HepG2 (cell line): ENCODE measurements around the gene RESP18. TPM values are rescaled to one million over a fixed set of nuclear protein-coding genes. Genes with fewer than 3 reads are reported as not detected.

ENCODE experiments used
- ATAC-seq: fragments of 200-7000 bp; cut with Tn5 transposase; 3 replicates; pipeline ENCODE4 v1.9.1; 2020; ENCODE audit warnings: mild to moderate bottlenecking, moderate library complexity
- BruUV-seq: library from RNA; stranded (reverse); fragments of 400-500 nt; replicated peaks from 2 replicates; lab custom pipeline; 2021; lab: Mats Ljungman, UMichigan
- CTCF ChIA-PET: fragments of 300-600 bp; formaldehyde crosslinking; extraction: SDS; loops from one replicate; lab custom pipeline; 2021; ENCODE audit warnings: low total read pairs, inconsistent platforms, low intra/inter-chr PET ratio; lab: Yijun Ruan, JAX
- POLR2A ChIA-PET: fragments of 350-600 bp; sonication (Branson Sonifier 250); formaldehyde crosslinking; loops from one replicate; lab custom pipeline; 2020; ENCODE audit warnings: antibody characterized with exemption, inconsistent platforms; lab: Yijun Ruan, JAX
- DNase-seq: peaks from one replicate; pipeline ENCODE4 v3.0.0-alpha.2; 2015; ENCODE audit warnings: low spot score
- FAIRE-seq: peaks from 3 replicates; lab custom pipeline; 2011; peaks lifted over from hg19 to GRCh38; lab: Jason Lieb, UNC
- H2AFZ ChIP-seq: one replicate; pipeline ENCODE4 v1.6.1; 2011; ENCODE audit warnings: low read length, inconsistent platforms
- H3K27ac ChIP-seq: fragments of 300-600 bp; 3 replicates; pipeline ENCODE4 v1.8.0; 2011; ENCODE audit warnings: mixed run types, mild to moderate bottlenecking, mixed read lengths, low read length, inconsistent platforms; ENCODE audit not compliant: insufficient read depth; ENCODE audit errors: extremely low read length
- H3K27me3 ChIP-seq, 2 experiments: fragments of 200-600 bp in 1 of 2; 2 replicates in 1 of 2; 3 replicates in 1 of 2; pipeline versions ENCODE4 v1.6.0 to v1.8.0; 2011; ENCODE audit warnings: low read length in 2 of 2, mild to moderate bottlenecking in 2 of 2, moderate library complexity in 2 of 2, inconsistent platforms in 1 of 2; ENCODE audit not compliant: insufficient read depth in 2 of 2, control insufficient read depth in 1 of 2
- H3K36me3 ChIP-seq, 2 experiments: fragments of 200-600 bp in 1 of 2; replicated peaks in 1 of 2; 2 replicates in 1 of 2; 3 replicates in 1 of 2; pipeline versions ENCODE4 v1.5.1 to v1.8.0; 2011; ENCODE audit warnings: low read length in 2 of 2, inconsistent platforms in 1 of 2; ENCODE audit not compliant: insufficient read depth in 2 of 2, control insufficient read depth in 1 of 2
- H3K4me1 ChIP-seq: 2 replicates; pipeline ENCODE4 v1.5.1; 2012; ENCODE audit warnings: low read length, inconsistent platforms; ENCODE audit not compliant: insufficient read depth
- H3K4me2 ChIP-seq: 2 replicates; pipeline ENCODE4 v1.6.0; 2011; ENCODE audit warnings: low read depth, low read length, inconsistent platforms
- H3K4me3 ChIP-seq, 3 experiments: fragments of 200-600 bp in 1 of 3; sonication (generic), shearing (Covaris generic) in 1 of 3; replicated peaks in 1 of 3; 2 replicates each; pipeline ENCODE4 v1.5.1; 2011 to 2016; ENCODE audit warnings: low read length in 3 of 3, inconsistent platforms in 2 of 3, low read depth in 2 of 3, mild to moderate bottlenecking in 2 of 3, control low read depth in 1 of 3, mixed read lengths in 1 of 3; ENCODE audit not compliant: insufficient read depth in 1 of 3
- H3K79me2 ChIP-seq: one replicate; pipeline ENCODE4 v1.6.1; 2011; ENCODE audit warnings: low read length, inconsistent platforms; ENCODE audit not compliant: insufficient read depth
- H3K9ac ChIP-seq: 2 replicates; pipeline ENCODE4 v1.6.0; 2011; ENCODE audit warnings: mild to moderate bottlenecking, low read depth, low read length, inconsistent platforms; ENCODE audit not compliant: insufficient read depth
- H3K9me3 ChIP-seq: 2 replicates; pipeline ENCODE4 v1.5.1; 2012; ENCODE audit warnings: mild to moderate bottlenecking, low read length
- H4K20me1 ChIP-seq: 2 replicates; pipeline ENCODE4 v1.6.0; 2011; ENCODE audit warnings: inconsistent platforms, mild to moderate bottlenecking, low read length, moderate library complexity; ENCODE audit not compliant: insufficient read depth
- IRX3 ChIP-seq: sonication (generic); formaldehyde crosslinking; IDR thresholded peaks from 2 replicates; pipeline ENCODE4 v1.8.1; 2023; ENCODE audit warnings: mild to moderate bottlenecking, low read depth, missing genetic modification reagents, borderline replicate concordance
- ZNF256 ChIP-seq: sonication (generic); formaldehyde crosslinking; conservative IDR thresholded peaks from 2 replicates; pipeline ENCODE4 v1.4.0; 2020; ENCODE audit warnings: missing genetic modification reagents
- ZNF597 ChIP-seq: sonication (generic); formaldehyde crosslinking; IDR thresholded peaks from 2 replicates; pipeline ENCODE4 v1.5.0; 2020; ENCODE audit warnings: missing genetic modification reagents
- ZNF615 ChIP-seq: sonication (generic); formaldehyde crosslinking; IDR thresholded peaks from 2 replicates; pipeline ENCODE4 v1.5.0; 2020; ENCODE audit warnings: mild to moderate bottlenecking, missing genetic modification reagents, borderline replicate concordance
- ZNF703 ChIP-seq: sonication (generic); formaldehyde crosslinking; IDR thresholded peaks from 2 replicates; pipeline ENCODE4 v1.5.1; 2020; ENCODE audit warnings: missing genetic modification reagents, mild to moderate bottlenecking, moderate library complexity, borderline replicate concordance
- WGBS: methylation state at CpG from one replicate; pipeline ENCODE4 v1.1.6; 2017; ENCODE audit warnings: low lambda C conversion rate; 5-methylcytosine and 5-hydroxymethylcytosine counted together
- in situ Hi-C: cut with HindIII; loops from 2 replicates; pipeline ENCODE4 v1.10.0; 2017; ENCODE audit warnings: low pct_unique_long_range_greater_than_20kb; ENCODE audit not compliant: extremely low pct_ligation_motif_present
- intact Hi-C: fragments of 100-400 bp; cut with micrococcal nuclease; formaldehyde crosslinking; loops from one replicate; pipeline ENCODE4 v1.10.0; 2022; ENCODE audit not compliant: unreplicated experiment
- polyA plus RNA-seq, 8 experiments: library from polyadenylated mRNA; depleted of rRNA in 3 of 8; stranded (reverse) in 7 of 8; unstranded in 1 of 8; fragments of >200 nt; fragmentation: Illumina TruSeq in 4 of 8; extraction: Trizol in 4 of 8; gene quantifications; 2 replicates each; pipeline versions ENCODE4 v1.2.1 to v1.2.3, GENCODE V29; 2011 to 2016; ENCODE audit warnings: low read depth in 4 of 8, missing spikeins in 1 of 8, mixed read lengths in 1 of 8; ENCODE audit not compliant: insufficient read depth in 1 of 8
- total RNA-seq, 5 experiments: library from RNA; depleted of rRNA; stranded (reverse); fragments of >200 nt; fragmentation: Illumina TruSeq; extraction: Trizol; gene quantifications; 2 replicates each; pipeline ENCODE4 v1.2.3, GENCODE V29; 2016; ENCODE audit warnings: low read depth in 1 of 5
- TF ChIP-seq, protein P1 (sequence below): sonication (generic); formaldehyde crosslinking; IDR thresholded peaks from 2 replicates; pipeline ENCODE4 v1.9.0; 2021; ENCODE audit warnings: missing genetic modification reagents, borderline replicate concordance
- TF ChIP-seq, protein P2 (sequence below): IDR thresholded peaks from 2 replicates; pipeline ENCODE4 v1.6.1; 2012; ENCODE audit warnings: low read depth, low read length, improper control_type of control experiment

RESP18 gene
- total and polyA plus RNA-seq, 2 of the 13 experiments (the other 11 are each of a cell fraction or from before 2014, with no cell fraction given), result not detected

GRCh38 chr2:219325136-219325535, 7.4 kb downstream of the RESP18 start:
- no peak for TF ChIP-seq ZNF615 (CRISPR knock-in tag)
- no peak for TF ChIP-seq ZNF597 (CRISPR knock-in tag)
- no peak for TF ChIP-seq IRX3 (CRISPR knock-in tag)
- TF ChIP-seq, protein P1, sequence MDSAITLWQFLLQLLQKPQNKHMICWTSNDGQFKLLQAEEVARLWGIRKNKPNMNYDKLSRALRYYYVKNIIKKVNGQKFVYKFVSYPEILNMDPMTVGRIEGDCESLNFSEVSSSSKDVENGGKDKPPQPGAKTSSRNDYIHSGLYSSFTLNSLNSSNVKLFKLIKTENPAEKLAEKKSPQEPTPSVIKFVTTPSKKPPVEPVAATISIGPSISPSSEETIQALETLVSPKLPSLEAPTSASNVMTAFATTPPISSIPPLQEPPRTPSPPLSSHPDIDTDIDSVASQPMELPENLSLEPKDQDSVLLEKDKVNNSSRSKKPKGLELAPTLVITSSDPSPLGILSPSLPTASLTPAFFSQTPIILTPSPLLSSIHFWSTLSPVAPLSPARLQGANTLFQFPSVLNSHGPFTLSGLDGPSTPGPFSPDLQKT (CRISPR knock-in tag), result no peak
- no peak for TF ChIP-seq ZNF703 (CRISPR knock-in tag)
- TF ChIP-seq ZNF256 (CRISPR knock-in tag), result no peak
- TF ChIP-seq, protein P2, sequence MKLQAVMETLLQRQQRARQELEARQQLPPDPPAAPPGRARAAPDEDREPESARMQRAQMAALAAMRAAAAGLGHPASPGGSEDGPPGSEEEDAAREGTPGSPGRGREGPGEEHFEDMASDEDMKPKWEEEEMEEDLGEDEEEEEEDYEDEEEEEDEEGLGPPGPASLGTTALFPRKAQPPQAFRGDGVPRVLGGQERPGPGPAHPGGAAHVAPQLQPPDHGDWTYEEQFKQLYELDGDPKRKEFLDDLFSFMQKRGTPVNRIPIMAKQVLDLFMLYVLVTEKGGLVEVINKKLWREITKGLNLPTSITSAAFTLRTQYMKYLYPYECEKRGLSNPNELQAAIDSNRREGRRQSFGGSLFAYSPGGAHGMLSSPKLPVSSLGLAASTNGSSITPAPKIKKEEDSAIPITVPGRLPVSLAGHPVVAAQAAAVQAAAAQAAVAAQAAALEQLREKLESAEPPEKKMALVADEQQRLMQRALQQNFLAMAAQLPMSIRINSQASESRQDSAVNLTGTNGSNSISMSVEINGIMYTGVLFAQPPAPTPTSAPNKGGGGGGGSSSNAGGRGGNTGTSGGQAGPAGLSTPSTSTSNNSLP, result no peak
- Histone ChIP-seq H3K9me3 (no peaks in the 10 kb centered on the region), H4K20me1 (no peaks in the 10 kb centered on the region; the same call in 1 of the 2 replicates), H3K27ac (no peak overlapping the region), H3K9ac (no peak overlapping the region), H3K79me2 (no peaks in the 10 kb centered on the region), H2AFZ (no peak overlapping the region), H3K27me3 (no peaks in the 10 kb centered on the region; a peak in 2 of 5 replicates), H3K36me3 (no peaks in the 10 kb centered on the region), H3K4me1 (no peaks in the 10 kb centered on the region), H3K4me2 (no peak overlapping the region), H3K4me3 (no peak overlapping the region)
- DNase-seq (no peak), FAIRE-seq (no peak), ATAC-seq (no peak)
- intact Hi-C loops, result no loop called here
- in situ Hi-C loops, result no loop called here
- no TSS peak for BruUV-seq
- CTCF ChIA-PET, result no interaction called here
- POLR2A ChIA-PET, result no interaction called here
- 3% methylated on average over 4 of the region's 4 CpGs for WGBS
